ENCODE data around the gene CYP26B1. TPM values are rescaled to one million over a fixed set of nuclear protein-coding genes. Genes with fewer than 3 reads are reported as not detected.

Gene CYP26B1
- total RNA-seq, 2 experiments from 2014 or later, result not detected

- Histone ChIP-seq H3K9me2 (ENCODE audit: insufficient read depth, low read length) (no peaks in the 10 kb centered on the region), H3K36me3 (ENCODE audit: insufficient read depth, low read length) (no peaks in the 10 kb centered on the region), H3K4me2 (ENCODE audit: low read length) (no peak overlapping the region), H3K27ac (ENCODE audit: low read depth, low read length, poor library complexity, severe bottlenecking) (no peak overlapping the region), H3K9me3 (ENCODE audit: low read length) (no peaks in the 10 kb centered on the region), H2AFZ (ENCODE audit: low read length) (no peak overlapping the region), H3K4me3 (ENCODE audit: low read depth, low read length, poor library complexity, severe bottlenecking) (no peak overlapping the region), H3K79me2 (ENCODE audit: insufficient read depth, low read depth, low read length) (no peaks in the 10 kb centered on the region), H4K20me1 (ENCODE audit: insufficient read depth, low read length) (no peaks in the 10 kb centered on the region), H3K4me1 (ENCODE audit: insufficient read depth, low read length, poor library complexity, severe bottlenecking) (no peaks in the 10 kb centered on the region)
- ChIA-PET POLR2A (no interaction called here), CTCF (ENCODE audit: unreplicated experiment) (no interaction called here)
- peak; percentile 8 for DNase-seq (ENCODE audit: low spot score)
- BruUV-seq (replicated peaks), result no TSS peak
- intact Hi-C loops (cut with micrococcal nuclease; ENCODE audit: unreplicated experiment), result no loop called here
- TF ChIP-seq CTCF (conservative IDR thresholded peaks at IDR 0.05; ENCODE audit: low read length), result no peak
Measured at GRCh38 chr2:72126186-72127100, 21.2 kb downstream of the CYP26B1 start.

- BruUV-seq (replicated peaks), result no TSS peak
- CTCF ChIA-PET (ENCODE audit: unreplicated experiment), result no interaction called here
- H3K79me2 ChIP-seq (ENCODE audit: insufficient read depth, low read depth, low read length), result no peaks in the 10 kb centered on the region
- no peaks in the 10 kb centered on the region for H3K9me3 ChIP-seq (ENCODE audit: low read length)
- no peaks in the 10 kb centered on the region for H3K36me3 ChIP-seq (ENCODE audit: insufficient read depth, low read length)
- no peak overlapping the region for H3K27ac ChIP-seq (ENCODE audit: low read depth, low read length, poor library complexity, severe bottlenecking)
- H3K9me2 ChIP-seq (ENCODE audit: insufficient read depth, low read length), result no peaks in the 10 kb centered on the region
- H4K20me1 ChIP-seq (ENCODE audit: insufficient read depth, low read length), result no peaks in the 10 kb centered on the region
- H3K4me1 ChIP-seq (ENCODE audit: insufficient read depth, low read length, poor library complexity, severe bottlenecking), result no peaks in the 10 kb centered on the region
- intact Hi-C loops (cut with micrococcal nuclease; ENCODE audit: unreplicated experiment), result no loop called here
- TF ChIP-seq EZH2phosphoT487 (IDR thresholded peaks at IDR 0.05; ENCODE audit: borderline replicate concordance, low read depth, low read length) (no peak), CTCF (conservative IDR thresholded peaks at IDR 0.05; ENCODE audit: low read length) (no peak)
- no peak overlapping the region for H2AFZ ChIP-seq (ENCODE audit: low read length)
- no peak for DNase-seq (ENCODE audit: low spot score)
- no peak overlapping the region for H3K4me3 ChIP-seq (ENCODE audit: low read depth, low read length, poor library complexity, severe bottlenecking)
- POLR2A ChIA-PET, result no interaction called here
- H3K4me2 ChIP-seq (ENCODE audit: low read length), result no peak overlapping the region
Measured at GRCh38 chr2:72124376-72124775, 23.3 kb downstream of the CYP26B1 start.

GRCh38 chr2:72121153-72121552 is 26.5 kb downstream of the CYP26B1 start:
- no peak for TF ChIP-seq CTCF (conservative IDR thresholded peaks at IDR 0.05; ENCODE audit: low read length)
- no peak for TF ChIP-seq EZH2phosphoT487 (IDR thresholded peaks at IDR 0.05; ENCODE audit: borderline replicate concordance, low read depth, low read length)
- H3K4me2 ChIP-seq (ENCODE audit: low read length), result no peak overlapping the region
- H3K9me3 ChIP-seq (ENCODE audit: low read length), result no peaks in the 10 kb centered on the region
- BruUV-seq (replicated peaks), result no TSS peak
- intact Hi-C loops (cut with micrococcal nuclease; ENCODE audit: unreplicated experiment), result no loop called here
- DNase-seq (ENCODE audit: low spot score), result no peak
- POLR2A ChIA-PET, result no interaction called here
- no peaks in the 10 kb centered on the region for H4K20me1 ChIP-seq (ENCODE audit: insufficient read depth, low read length)
- no peak overlapping the region for H3K4me3 ChIP-seq (ENCODE audit: low read depth, low read length, poor library complexity, severe bottlenecking)
- no peaks in the 10 kb centered on the region for H3K4me1 ChIP-seq (ENCODE audit: insufficient read depth, low read length, poor library complexity, severe bottlenecking)
- H3K79me2 ChIP-seq (ENCODE audit: insufficient read depth, low read depth, low read length), result no peaks in the 10 kb centered on the region
- H2AFZ ChIP-seq (ENCODE audit: low read length), result no peak overlapping the region
- no peaks in the 10 kb centered on the region for H3K36me3 ChIP-seq (ENCODE audit: insufficient read depth, low read length)
- CTCF ChIA-PET (ENCODE audit: unreplicated experiment), result no interaction called here
- no peak overlapping the region for H3K27ac ChIP-seq (ENCODE audit: low read depth, low read length, poor library complexity, severe bottlenecking)
- H3K9me2 ChIP-seq (ENCODE audit: insufficient read depth, low read length), result no peaks in the 10 kb centered on the region

Measured in OCI-LY7 (cell line).